HepG2 (cell line): ENCODE results near the gene SUCLA2. TPM values are rescaled to one million over a fixed set of nuclear protein-coding genes. Genes with fewer than 3 reads are reported as not detected.

Experiments used
- AGO2 ChIP-seq: fragments of 200-400 bp; formaldehyde crosslinking; optimal IDR thresholded peaks from 2 replicates; pipeline ENCODE3; 2017; ENCODE audit warnings: mild to moderate bottlenecking, low read depth, low read length, moderate library complexity
- ARID2 ChIP-seq: sonication (generic); formaldehyde crosslinking; IDR thresholded peaks from 2 replicates; pipeline ENCODE4 v1.8.1; 2022; ENCODE audit warnings: mild to moderate bottlenecking, missing genetic modification reagents, borderline replicate concordance
- GLI4 ChIP-seq: sonication (generic); formaldehyde crosslinking; IDR thresholded peaks from 2 replicates; pipeline ENCODE4 v1.5.1; 2020; ENCODE audit warnings: missing genetic modification reagents, mild to moderate bottlenecking, moderate library complexity, borderline replicate concordance
- HMG20A ChIP-seq: IDR thresholded peaks from 2 replicates; pipeline ENCODE4 v1.6.1; 2016; ENCODE audit warnings: borderline replicate concordance
- KDM3A ChIP-seq: IDR thresholded peaks from 2 replicates; pipeline ENCODE4 v1.6.1; 2018; ENCODE audit warnings: low read depth, missing compliant biosample characterization
- KDM4B ChIP-seq: sonication (generic); formaldehyde crosslinking; IDR thresholded peaks from 2 replicates; pipeline ENCODE4 v1.4.0; 2020; ENCODE audit warnings: missing genetic modification reagents
- MEIS1 ChIP-seq: sonication (generic); formaldehyde crosslinking; IDR thresholded peaks from 2 replicates; pipeline ENCODE4 v1.9.0; 2021; ENCODE audit warnings: mild to moderate bottlenecking, missing genetic modification reagents, moderate library complexity, borderline replicate concordance
- MEIS2 ChIP-seq: sonication (generic); formaldehyde crosslinking; IDR thresholded peaks from 2 replicates; pipeline ENCODE4 v1.9.0; 2021; ENCODE audit warnings: mild to moderate bottlenecking, missing genetic modification reagents
- ONECUT2 ChIP-seq: sonication (generic); formaldehyde crosslinking; IDR thresholded peaks from 2 replicates; pipeline ENCODE4 v1.4.0; 2020; ENCODE audit warnings: missing genetic modification reagents
- PRMT3 ChIP-seq: sonication (generic); formaldehyde crosslinking; IDR thresholded peaks from 2 replicates; pipeline ENCODE4 v1.8.1; 2022; ENCODE audit warnings: low read depth, mild to moderate bottlenecking, moderate library complexity, missing genetic modification reagents, borderline replicate concordance
- RFX1 ChIP-seq: fragments of 450-650 bp; IDR thresholded peaks from 2 replicates; pipeline ENCODE4 v1.6.1; 2017
- RXRB ChIP-seq: IDR thresholded peaks from 2 replicates; pipeline ENCODE4 v1.6.1; 2016; ENCODE audit warnings: borderline replicate concordance, missing genetic modification reagents, missing compliant biosample characterization
- SRSF1 ChIP-seq: fragments of 200-400 bp; formaldehyde crosslinking; optimal IDR thresholded peaks from 2 replicates; pipeline ENCODE3; 2017; ENCODE audit warnings: mild to moderate bottlenecking, low read depth, low read length, moderate library complexity
- STAG1 ChIP-seq: sonication (generic); formaldehyde crosslinking; IDR thresholded peaks from 2 replicates; pipeline ENCODE4 v1.4.0; 2020; ENCODE audit warnings: missing genetic modification reagents
- TCF7L2 ChIP-seq: IDR thresholded peaks from 2 replicates; pipeline ENCODE4 v1.6.1; 2011; ENCODE audit warnings: mild to moderate bottlenecking, low read depth, low read length, moderate library complexity
- TOE1 ChIP-seq: sonication (generic); formaldehyde crosslinking; IDR thresholded peaks from 2 replicates; pipeline ENCODE4 v1.4.0; 2020; ENCODE audit warnings: mild to moderate bottlenecking, missing genetic modification reagents
- XRCC5 ChIP-seq: fragments of 200-400 bp; formaldehyde crosslinking; optimal IDR thresholded peaks from 2 replicates; pipeline ENCODE3; 2017; ENCODE audit warnings: mild to moderate bottlenecking, low read length
- ZBTB20 ChIP-seq: sonication (generic); formaldehyde crosslinking; IDR thresholded peaks from 2 replicates; pipeline ENCODE4 v1.8.1; 2023; ENCODE audit warnings: missing genetic modification reagents, low read depth, mild to moderate bottlenecking, borderline replicate concordance
- ZBTB42 ChIP-seq: sonication (generic); formaldehyde crosslinking; IDR thresholded peaks from 2 replicates; pipeline ENCODE4 v1.5.0; 2020; ENCODE audit warnings: mild to moderate bottlenecking, missing genetic modification reagents
- ZFP41 ChIP-seq: sonication (generic); formaldehyde crosslinking; IDR thresholded peaks from 2 replicates; pipeline ENCODE4 v1.4.0; 2020; ENCODE audit warnings: mild to moderate bottlenecking, missing genetic modification reagents, borderline replicate concordance
- ZFP90 ChIP-seq: sonication (generic); formaldehyde crosslinking; IDR thresholded peaks from 2 replicates; pipeline ENCODE4 v1.8.0; 2022; ENCODE audit warnings: missing genetic modification reagents, mild to moderate bottlenecking, inconsistent platforms, borderline replicate concordance
- ZNF232 ChIP-seq: sonication (generic); formaldehyde crosslinking; IDR thresholded peaks from 2 replicates; pipeline ENCODE4 v1.4.0; 2020; ENCODE audit warnings: missing genetic modification reagents, borderline replicate concordance
- ZNF234 ChIP-seq: sonication (generic); formaldehyde crosslinking; conservative IDR thresholded peaks from 2 replicates; pipeline ENCODE4 v1.5.1; 2020; ENCODE audit warnings: mild to moderate bottlenecking, missing genetic modification reagents
- ZNF292 ChIP-seq: sonication (generic); formaldehyde crosslinking; IDR thresholded peaks from 2 replicates; pipeline ENCODE4 v1.8.1; 2022; ENCODE audit warnings: mild to moderate bottlenecking, low read depth, missing genetic modification reagents, borderline replicate concordance
- ZNF329 ChIP-seq: sonication (generic); formaldehyde crosslinking; IDR thresholded peaks from 2 replicates; pipeline ENCODE4 v1.9.0; 2021; ENCODE audit warnings: low read depth, mild to moderate bottlenecking, missing genetic modification reagents
- ZNF431 ChIP-seq: sonication (generic); formaldehyde crosslinking; IDR thresholded peaks from 2 replicates; pipeline ENCODE4 v1.9.0; 2022; ENCODE audit warnings: missing genetic modification reagents, low read depth, mild to moderate bottlenecking, borderline replicate concordance
- ZNF607 ChIP-seq: sonication (generic); formaldehyde crosslinking; IDR thresholded peaks from 2 replicates; pipeline ENCODE4 v1.5.1; 2020; ENCODE audit warnings: missing genetic modification reagents, mild to moderate bottlenecking, borderline replicate concordance
- ZNF781 ChIP-seq: sonication (generic); formaldehyde crosslinking; IDR thresholded peaks from 2 replicates; pipeline ENCODE4 v1.5.1; 2020; ENCODE audit warnings: borderline replicate concordance, mild to moderate bottlenecking, missing genetic modification reagents; ENCODE audit errors: not compliant biosample characterization
- ZNF816 ChIP-seq: sonication (generic); formaldehyde crosslinking; IDR thresholded peaks from 2 replicates; pipeline ENCODE4 v1.8.0; 2022; ENCODE audit warnings: missing genetic modification reagents, mild to moderate bottlenecking, borderline replicate concordance
- ZZZ3 ChIP-seq: sonication (generic); formaldehyde crosslinking; IDR thresholded peaks from 2 replicates; pipeline ENCODE4 v1.4.0; 2020; ENCODE audit warnings: missing genetic modification reagents, mild to moderate bottlenecking, borderline replicate concordance
- polyA plus RNA-seq, 8 experiments: library from polyadenylated mRNA; depleted of rRNA in 3 of 8; stranded (reverse) in 7 of 8; unstranded in 1 of 8; fragments of >200 nt; fragmentation: Illumina TruSeq in 4 of 8; extraction: Trizol in 4 of 8; gene quantifications; 2 replicates each; pipeline versions ENCODE4 v1.2.1 to v1.2.3, GENCODE V29; 2011 to 2016; ENCODE audit warnings: low read depth in 4 of 8, missing spikeins in 1 of 8, mixed read lengths in 1 of 8; ENCODE audit not compliant: insufficient read depth in 1 of 8
- total RNA-seq, 5 experiments: library from RNA; depleted of rRNA; stranded (reverse); fragments of >200 nt; fragmentation: Illumina TruSeq; extraction: Trizol; gene quantifications; 2 replicates each; pipeline ENCODE4 v1.2.3, GENCODE V29; 2016; ENCODE audit warnings: low read depth in 1 of 5
- TF ChIP-seq, protein P1 (sequence below): sonication (generic); formaldehyde crosslinking; IDR thresholded peaks from 2 replicates; pipeline ENCODE4 v1.4.0; 2020; ENCODE audit warnings: missing genetic modification reagents

SUCLA2 gene
- total and polyA plus RNA-seq, 2 of the 13 experiments (the other 11 are each of a cell fraction or from before 2014, with no cell fraction given): 28.4 to 77.1 TPM

DNA sequence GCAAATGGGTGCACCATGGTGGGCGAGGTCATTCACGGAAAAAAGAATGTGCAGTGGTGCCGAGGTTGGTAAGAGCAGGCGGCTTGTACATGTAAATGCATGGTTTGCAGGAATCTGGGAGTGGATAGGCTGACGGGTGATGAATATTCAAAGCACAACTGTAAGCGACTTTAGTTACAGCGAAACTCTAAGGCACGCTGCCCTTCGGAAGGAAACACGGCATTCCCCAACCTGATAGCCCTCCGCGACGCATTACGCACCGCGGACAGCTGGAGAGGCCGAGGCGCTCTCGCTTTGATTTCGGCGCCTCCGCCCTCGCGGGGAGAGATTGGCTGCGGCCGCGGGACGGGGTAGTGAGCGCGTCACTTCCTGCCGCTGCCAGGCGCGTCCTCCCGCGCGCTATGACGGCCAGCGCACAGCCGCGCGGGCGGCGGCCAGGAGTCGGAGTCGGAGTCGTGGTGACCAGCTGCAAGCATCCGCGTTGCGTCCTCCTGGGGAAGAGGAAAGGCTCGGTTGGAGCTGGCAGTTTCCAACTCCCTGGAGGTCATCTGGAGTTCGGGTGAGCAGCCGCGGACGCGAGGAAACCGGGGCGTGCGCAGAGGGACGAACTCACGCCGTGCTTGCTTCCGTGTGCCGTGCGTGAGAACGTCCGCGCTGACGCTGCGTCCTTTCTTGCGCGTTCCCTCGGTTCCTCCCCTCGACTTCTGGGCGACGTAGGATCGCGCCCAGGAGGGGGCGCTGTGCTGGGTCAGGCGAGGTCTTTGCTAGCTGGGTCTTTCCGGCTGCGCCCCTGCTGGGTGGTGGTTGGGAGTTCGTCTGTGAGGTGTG lies 36.5 kb upstream of the SUCLA2 start, which contains the start of gene NUDT15 (continued):
- peak; percentile 96; the same call in 1 of the 2 replicates for TF ChIP-seq PRMT3 (CRISPR knock-in tag)
- TF ChIP-seq ARID2 (CRISPR knock-in tag): peak; percentile 90
- peak; percentile 98 for TF ChIP-seq XRCC5
- TF ChIP-seq ZNF607 (CRISPR knock-in tag): peak; percentile 93
- TF ChIP-seq ZNF431 (CRISPR knock-in tag): 0 out of 2 replicates have a peak, but pooled peaks have one; percentile 71
- TF ChIP-seq ZNF781 (CRISPR knock-in tag): peak; percentile 86
- peak; percentile 99 for TF ChIP-seq RXRB (CRISPR knock-in tag)
- TF ChIP-seq ZFP41: no peak
- no peak for TF ChIP-seq TCF7L2
- 0 out of 2 replicates have a peak, but pooled peaks have one; percentile 65 for TF ChIP-seq ZNF816 (CRISPR knock-in tag)
- no peak for TF ChIP-seq ZBTB20
- no peak for TF ChIP-seq ZNF292 (CRISPR knock-in tag)
- TF ChIP-seq ZNF232: peak; percentile 51; the same call in 1 of the 2 replicates
- TF ChIP-seq ZZZ3 (CRISPR knock-in tag): peak; percentile 97
- TF ChIP-seq ONECUT2 (CRISPR knock-in tag): peak; percentile 46; the same call in 1 of the 2 replicates
- peak; percentile 94; the same call in 1 of the 2 replicates for TF ChIP-seq ZBTB42 (CRISPR knock-in tag)
- TF ChIP-seq SRSF1: peak; percentile 86
- TF ChIP-seq MEIS2 (CRISPR knock-in tag): peak; percentile 77
- peak; percentile 90 for TF ChIP-seq TOE1
- TF ChIP-seq, protein P1, sequence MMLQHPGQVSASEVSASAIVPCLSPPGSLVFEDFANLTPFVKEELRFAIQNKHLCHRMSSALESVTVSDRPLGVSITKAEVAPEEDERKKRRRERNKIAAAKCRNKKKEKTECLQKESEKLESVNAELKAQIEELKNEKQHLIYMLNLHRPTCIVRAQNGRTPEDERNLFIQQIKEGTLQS: no peak; the same call in 1 of the 2 replicates
- peak; percentile 83; the same call in 1 of the 2 replicates for TF ChIP-seq KDM4B (CRISPR knock-in tag)
- TF ChIP-seq GLI4 (CRISPR knock-in tag): peak; percentile 41; the same call in 1 of the 2 replicates
- no peak for TF ChIP-seq HMG20A (CRISPR knock-in tag)
- no peak; the same call in 1 of the 2 replicates for TF ChIP-seq ZNF329 (CRISPR knock-in tag)
- peak; percentile 79; the same call in 1 of the 2 replicates for TF ChIP-seq ZFP90 (CRISPR knock-in tag)
- TF ChIP-seq STAG1 (CRISPR knock-in tag): peak; percentile 78
- TF ChIP-seq KDM3A (CRISPR knock-in tag): peak; percentile 93
- TF ChIP-seq AGO2: peak; percentile 97
- peak; percentile 99 for TF ChIP-seq MEIS1 (CRISPR knock-in tag)
- TF ChIP-seq RFX1: no peak
- TF ChIP-seq ZNF234 (CRISPR knock-in tag): no peak
